ENCODE results near the gene ABCC8. TPM values are rescaled to one million over a fixed set of nuclear protein-coding genes. Genes with fewer than 3 reads are reported as not detected.

Gene ABCC8
- total and polyA plus RNA-seq, 2 experiments from 2014 or later = 2.0 to 3.4 TPM

DNA sequence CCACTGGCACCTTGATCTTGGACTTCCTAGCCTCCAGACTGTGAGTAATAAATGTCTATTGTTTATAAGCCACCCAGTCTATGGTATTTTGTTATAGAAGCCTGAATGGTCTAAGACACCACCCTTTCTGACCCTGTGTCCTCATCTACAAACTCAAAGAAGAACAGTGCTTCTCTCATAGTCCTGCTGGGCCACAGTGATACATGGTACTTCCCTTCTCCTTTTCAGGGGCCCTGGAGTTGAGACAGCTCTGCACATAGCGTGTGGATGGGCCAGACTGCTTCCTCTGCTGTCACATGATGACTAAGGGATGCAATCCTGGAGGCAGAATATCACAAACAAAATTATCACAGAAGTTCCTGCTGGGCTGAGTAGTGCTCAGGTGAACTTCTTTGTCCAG is 93.2 kb downstream of the ABCC8 start (continued):
- TF ChIP-seq ZNF462 (CRISPR knock-in tag; IDR thresholded peaks at IDR 0.05) = no peak

DNA sequence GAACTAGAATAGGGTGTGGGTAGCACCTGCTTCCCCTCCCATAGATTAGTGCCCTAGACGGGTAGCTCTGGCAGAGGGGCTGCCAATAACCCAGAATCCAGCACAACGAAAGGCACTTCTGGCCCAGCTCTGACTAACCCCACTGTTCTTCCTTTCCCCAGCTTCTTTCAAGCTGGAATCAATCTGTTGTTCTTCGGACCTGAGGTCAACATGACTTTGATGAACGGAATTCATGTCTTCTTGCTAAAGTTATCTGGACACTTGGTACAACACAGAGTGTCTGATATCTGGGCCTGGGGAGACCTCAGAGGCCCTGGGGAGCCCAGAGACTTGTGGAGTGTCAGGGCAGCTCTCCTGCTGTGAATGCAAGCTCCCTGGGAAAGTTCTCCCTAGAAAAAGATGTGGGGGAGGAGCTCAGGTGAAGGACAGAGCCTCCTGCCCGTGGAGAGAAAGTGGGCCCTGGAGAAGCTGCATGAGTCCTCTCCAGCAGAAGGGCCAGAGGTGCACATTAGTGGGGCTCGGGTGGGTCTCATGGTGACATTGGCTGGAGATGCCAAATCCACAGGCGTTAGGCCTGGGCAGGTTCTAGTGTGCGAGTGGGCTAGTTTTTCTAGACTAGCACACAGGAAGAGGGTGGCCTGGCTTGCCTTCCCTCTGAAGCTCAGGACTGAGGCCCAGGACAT is 94.5 kb downstream of the ABCC8 start:
- Histone ChIP-seq H3K9me2 (ENCODE audit: insufficient read depth) (no peaks in the 10 kb centered on the region), H3F3A (replicated peaks; ENCODE audit: low read depth) (no peaks in the 10 kb centered on the region), H2AFZ (no peak overlapping the region), H3K4me2 (no peak overlapping the region), H3K27ac (ENCODE audit: low read depth) (no peak overlapping the region), H3K4me3 (no peak overlapping the region), H3K27me3 (ENCODE audit: insufficient read depth) (no peaks in the 10 kb centered on the region), H3K36me3 (ENCODE audit: insufficient read depth) (peaks cover 5% of the 10 kb centered on the region; the same call in 1 of the 2 replicates), H3K79me2 (replicated peaks; ENCODE audit: insufficient read depth) (no peaks in the 10 kb centered on the region), H4K20me1 (replicated peaks; ENCODE audit: insufficient read depth) (no peaks in the 10 kb centered on the region), H3K4me1 (ENCODE audit: insufficient read depth) (no peaks in the 10 kb centered on the region)
- peaks cover 8% of the 10 kb centered on the region for H3K27me3 Mint-ChIP-seq (ENCODE audit: insufficient read depth, low read depth, poor library complexity)
- DNase-seq (ENCODE audit: low spot score) (no peak), ATAC-seq (no peak)
- H3K36me3 Mint-ChIP-seq (ENCODE audit: low read depth) = peaks cover 24% of the 10 kb centered on the region
- H3K4me3 Mint-ChIP-seq = no peak overlapping the region
- peaks cover 21% of the 10 kb centered on the region for H3K9me3 Mint-ChIP-seq
- no peak for TF ChIP-seq ZNF114 (CRISPR knock-in tag; IDR thresholded peaks at IDR 0.05)
- peaks cover 6% of the 10 kb centered on the region; the same call in 2 of the 3 replicates for H3K4me1 Mint-ChIP-seq
- H3K27ac Mint-ChIP-seq = no peak overlapping the region

GRCh38 chr11:17381156-17381555 is 95.5 kb downstream of the ABCC8 start:
- Mint-ChIP-seq H3K4me1 (peaks cover 4% of the 10 kb centered on the region; the same call in 2 of the 3 replicates), H3K36me3 (ENCODE audit: low read depth) (peaks cover 18% of the 10 kb centered on the region), H3K9me3 (peaks cover 28% of the 10 kb centered on the region), H3K27me3 (ENCODE audit: insufficient read depth, low read depth, poor library complexity) (peaks cover 10% of the 10 kb centered on the region), H3K27ac (no peak overlapping the region), H3K4me3 (no peak overlapping the region)
- H3K79me2 ChIP-seq (replicated peaks; ENCODE audit: insufficient read depth) = no peaks in the 10 kb centered on the region
- H3K27me3 ChIP-seq (ENCODE audit: insufficient read depth) = no peaks in the 10 kb centered on the region
- no peak overlapping the region for H3K4me2 ChIP-seq
- no peaks in the 10 kb centered on the region for H4K20me1 ChIP-seq (replicated peaks; ENCODE audit: insufficient read depth)
- H3F3A ChIP-seq (replicated peaks; ENCODE audit: low read depth) = no peaks in the 10 kb centered on the region
- ATAC-seq (no peak), DNase-seq (ENCODE audit: low spot score) (no peak)
- H3K27ac ChIP-seq (ENCODE audit: low read depth) = no peak overlapping the region
- no peaks in the 10 kb centered on the region for H3K4me1 ChIP-seq (ENCODE audit: insufficient read depth)
- H3K9me2 ChIP-seq (ENCODE audit: insufficient read depth) = no peaks in the 10 kb centered on the region
- peaks cover 5% of the 10 kb centered on the region; the same call in 1 of the 2 replicates for H3K36me3 ChIP-seq (ENCODE audit: insufficient read depth)
- no peak overlapping the region for H3K4me3 ChIP-seq
- no peak overlapping the region for H2AFZ ChIP-seq
- TF ChIP-seq REST (IDR thresholded peaks at IDR 0.05; ENCODE audit: unreplicated experiment) = no peak
- no peak for TF ChIP-seq CREB1 (CRISPR knock-in tag; IDR thresholded peaks at IDR 0.05; ENCODE audit: low read depth)
- TF ChIP-seq CTCF (conservative IDR thresholded peaks at IDR 0.05; ENCODE audit: low read depth in 2 of 2) = no peak
- no peak for TF ChIP-seq STAT1 (IDR thresholded peaks at IDR 0.05; ENCODE audit: unreplicated experiment)
